Glomerular visceral epithelial cell (primary cell): ENCODE results near the gene DMRTB1.

ENCODE experiments used
- DNase-seq: peaks from one replicate; pipeline ENCODE4 v3.0.0-alpha.2; 2016; ENCODE audit errors: extremely low spot score

Gene DMRTB1

GRCh38 chr1:53508056-53508990, 49.1 kb downstream of the DMRTB1 start:
- DNase-seq, result no peak

GRCh38 chr1:53508991-53509666, 49.9 kb downstream of the DMRTB1 start:
- peak; percentile 86 for DNase-seq

DNA sequence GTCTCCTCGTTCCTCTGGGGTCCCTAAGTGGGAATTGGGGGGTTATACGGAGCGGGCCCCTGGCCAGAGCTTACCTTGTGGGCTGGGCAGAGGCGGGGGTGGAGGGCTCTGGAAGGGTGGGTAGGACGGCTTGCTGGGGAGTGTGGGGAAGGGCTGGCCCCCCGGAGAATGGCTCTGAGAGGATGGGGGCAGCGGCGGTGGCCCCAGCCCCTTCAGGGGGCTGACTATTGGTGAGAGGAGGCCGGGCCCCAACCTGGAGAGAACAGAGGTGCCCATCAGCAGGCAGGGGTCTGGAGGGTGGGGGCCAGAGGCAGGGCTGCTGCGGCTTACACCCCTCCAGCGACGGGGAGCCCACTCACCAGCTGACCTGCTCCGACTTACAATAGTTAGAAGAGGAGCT, 50.6 kb downstream of the DMRTB1 start:
- DNase-seq, result no peak

- DNase-seq, result no peak
Observed at GRCh38 chr1:53510215-53510614, 51.0 kb downstream of the DMRTB1 start.

DNA sequence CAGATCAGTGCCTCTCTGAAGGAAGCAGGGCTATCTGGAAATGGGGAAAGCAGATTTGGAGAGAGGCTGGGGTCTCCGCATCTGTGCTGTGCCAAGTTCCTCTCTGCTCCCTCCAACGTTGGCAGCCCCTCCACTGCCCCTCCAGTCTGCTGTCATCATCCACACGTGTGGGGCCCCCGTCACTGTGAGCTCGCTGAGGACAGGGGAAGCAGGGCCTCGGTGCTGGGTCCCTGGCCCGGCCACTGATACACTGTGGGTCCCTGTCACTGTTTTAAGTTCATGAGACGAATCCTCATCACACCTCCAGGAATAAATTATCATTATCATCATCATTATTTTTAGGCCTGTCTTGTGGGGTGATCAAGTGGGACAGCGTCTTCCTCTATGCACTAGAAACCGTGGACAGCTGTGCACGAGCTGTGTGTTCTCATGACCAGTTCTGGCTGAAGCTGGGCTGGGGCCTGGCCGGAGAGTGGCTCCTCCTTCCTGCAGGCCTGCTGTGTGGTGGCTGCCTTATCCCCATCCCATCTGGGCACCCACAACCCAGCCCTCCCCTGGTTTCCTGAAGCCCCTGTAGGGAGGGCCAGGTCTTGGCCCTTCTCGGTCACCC, 52.2 kb downstream of the DMRTB1 start:
- no peak for DNase-seq

GRCh38 chr1:53511933-53512806, 53.0 kb downstream of the DMRTB1 start:
- peak; percentile 31 for DNase-seq

DNA sequence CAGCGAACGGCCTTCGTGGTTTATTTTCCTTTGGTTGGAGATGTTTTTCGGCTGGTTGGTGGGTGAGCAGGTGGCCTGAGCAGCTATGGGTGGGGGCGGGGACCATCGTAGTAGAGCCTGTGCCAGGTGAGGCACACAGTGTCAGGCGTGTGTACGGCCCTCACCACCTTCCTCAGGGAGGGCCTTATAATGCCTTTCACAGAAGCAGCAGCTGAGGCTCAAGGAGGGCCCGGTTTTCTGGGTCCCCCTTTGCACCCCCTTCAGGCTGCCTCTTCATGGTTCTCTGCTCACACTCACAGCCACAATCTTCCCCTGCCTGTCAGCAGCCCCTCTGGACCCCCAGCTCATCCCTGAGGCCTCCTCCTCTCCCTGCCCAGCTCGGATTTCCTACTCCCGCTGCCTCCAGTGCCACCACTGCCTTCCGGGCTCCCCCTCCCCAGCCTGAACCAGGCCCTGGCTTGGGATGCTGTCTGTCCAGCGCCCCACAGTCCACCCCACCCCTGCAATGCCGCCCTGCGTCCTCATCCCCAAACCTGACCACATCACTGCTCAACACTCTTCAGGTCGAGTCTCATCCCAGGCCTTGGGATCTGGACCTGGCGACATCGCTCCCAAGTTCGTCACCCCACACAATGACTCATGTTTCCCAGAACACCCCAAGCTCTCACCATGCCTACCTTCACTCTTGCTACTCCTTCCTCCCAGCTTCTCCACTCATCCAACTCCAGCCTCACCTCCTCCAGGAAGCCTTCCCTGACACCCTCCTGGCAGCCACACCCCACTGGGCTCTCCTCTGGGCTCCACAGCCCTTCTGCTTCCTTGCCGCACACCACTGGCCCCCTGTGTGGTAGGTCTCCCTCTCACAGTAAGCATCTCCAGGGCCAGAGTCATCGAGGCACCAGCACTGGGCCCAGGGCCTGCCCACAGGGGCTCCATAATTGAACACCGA, 53.9 kb downstream of the DMRTB1 start:
- DNase-seq, result no peak

GRCh38 chr1:53513846-53514245, 54.6 kb downstream of the DMRTB1 start:
- DNase-seq, result no peak

- DNase-seq, result no peak
Observed at GRCh38 chr1:53514436-53514835, 55.2 kb downstream of the DMRTB1 start.

GRCh38 chr1:53516181-53516580, 57.0 kb downstream of the DMRTB1 start:
- DNase-seq, result no peak
